Measurements from ENCODE around the gene SLC6A12. TPM values are rescaled to one million over a fixed set of nuclear protein-coding genes. Genes with fewer than 3 reads are reported as not detected.

Gene SLC6A12
- polyA plus RNA-seq, 1 of the 3 experiments (the other 2 are of a cell fraction) = 0.02 TPM

DNA sequence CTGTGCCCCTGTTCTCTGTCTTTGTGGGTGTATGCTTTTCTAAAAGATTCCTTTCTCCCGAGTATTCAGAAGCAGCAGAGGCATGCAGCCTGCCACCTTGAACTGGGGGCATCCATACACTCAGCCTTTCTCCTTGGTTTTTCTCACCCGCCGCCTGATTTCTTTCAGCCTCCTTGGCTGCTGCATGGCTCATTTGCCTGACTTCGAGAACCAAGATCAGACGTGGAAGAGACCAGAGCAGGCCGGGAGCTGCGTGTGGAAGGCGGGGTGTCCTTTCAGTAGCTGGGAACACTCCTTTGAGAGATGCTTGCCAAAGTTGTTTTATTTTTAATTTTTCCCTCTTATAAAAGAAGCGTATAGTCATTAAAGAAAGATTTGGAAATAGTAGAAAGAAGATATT lies 53.1 kb downstream of the SLC6A12 start:
- Histone ChIP-seq H3K9me3 (no peaks in the 10 kb centered on the region), H3K4me3 (ENCODE audit: low read depth in 2 of 2, low read length in 1 of 2) (no peak overlapping the region), H3K9ac (no peak overlapping the region), H2AFZ (ENCODE audit: low read depth) (no peak overlapping the region), H3K9me2 (no peaks in the 10 kb centered on the region), H3K79me2 (ENCODE audit: insufficient read depth) (no peaks in the 10 kb centered on the region), H4K20me1 (ENCODE audit: insufficient read depth) (no peaks in the 10 kb centered on the region), H3K4me2 (no peak overlapping the region), H3K36me3 (replicated peaks in 1 of 2; ENCODE audit: control insufficient read depth in 1 of 2, insufficient read depth in 2 of 2, low read length in 1 of 2) (no peaks in the 10 kb centered on the region), H3K4me1 (ENCODE audit: control insufficient read depth in 1 of 2, insufficient read depth in 2 of 2, low read depth in 1 of 2, low read length in 1 of 2) (peaks cover 0 to 7% of the 10 kb centered on the region in 2 experiments; a peak in 1 of 4 replicates), H3K27ac (ENCODE audit: low read depth in 2 of 2, low read length in 1 of 2) (no peak overlapping the region), H3K27me3 (ENCODE audit: insufficient read depth) (no peaks in the 10 kb centered on the region), H3F3A (replicated peaks; ENCODE audit: insufficient read depth) (no peaks in the 10 kb centered on the region)
- 72% methylated on average over 9 of the region's 9 CpGs for WGBS (ENCODE audit: low lambda C conversion rate)
- TF ChIP-seq, protein P1, sequence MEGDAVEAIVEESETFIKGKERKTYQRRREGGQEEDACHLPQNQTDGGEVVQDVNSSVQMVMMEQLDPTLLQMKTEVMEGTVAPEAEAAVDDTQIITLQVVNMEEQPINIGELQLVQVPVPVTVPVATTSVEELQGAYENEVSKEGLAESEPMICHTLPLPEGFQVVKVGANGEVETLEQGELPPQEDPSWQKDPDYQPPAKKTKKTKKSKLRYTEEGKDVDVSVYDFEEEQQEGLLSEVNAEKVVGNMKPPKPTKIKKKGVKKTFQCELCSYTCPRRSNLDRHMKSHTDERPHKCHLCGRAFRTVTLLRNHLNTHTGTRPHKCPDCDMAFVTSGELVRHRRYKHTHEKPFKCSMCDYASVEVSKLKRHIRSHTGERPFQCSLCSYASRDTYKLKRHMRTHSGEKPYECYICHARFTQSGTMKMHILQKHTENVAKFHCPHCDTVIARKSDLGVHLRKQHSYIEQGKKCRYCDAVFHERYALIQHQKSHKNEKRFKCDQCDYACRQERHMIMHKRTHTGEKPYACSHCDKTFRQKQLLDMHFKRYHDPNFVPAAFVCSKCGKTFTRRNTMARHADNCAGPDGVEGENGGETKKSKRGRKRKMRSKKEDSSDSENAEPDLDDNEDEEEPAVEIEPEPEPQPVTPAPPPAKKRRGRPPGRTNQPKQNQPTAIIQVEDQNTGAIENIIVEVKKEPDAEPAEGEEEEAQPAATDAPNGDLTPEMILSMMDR (IDR thresholded peaks at IDR 0.05) = no peak
- TF ChIP-seq MEF2A (IDR thresholded peaks at IDR 0.05; ENCODE audit: borderline replicate concordance, low read depth) (no peak), RXRA (IDR thresholded peaks at IDR 0.05; ENCODE audit: borderline replicate concordance, low read depth) (no peak), TEAD4 (IDR thresholded peaks at IDR 0.05; ENCODE audit: borderline replicate concordance, insufficient read depth) (no peak), JUND (IDR thresholded peaks at IDR 0.05) (no peak), NFIC (IDR thresholded peaks at IDR 0.05; ENCODE audit: borderline replicate concordance) (no peak), FOXJ3 (CRISPR knock-in tag; IDR thresholded peaks at IDR 0.05) (no peak), TCF12 (IDR thresholded peaks at IDR 0.05) (no peak), TAF1 (IDR thresholded peaks at IDR 0.05; ENCODE audit: borderline replicate concordance, low read depth, low read length) (no peak), RAD21 (IDR thresholded peaks at IDR 0.05; ENCODE audit: low read length) (no peak), POLR2AphosphoS5 (IDR thresholded peaks at IDR 0.05; ENCODE audit: low read depth, low read length) (no peak), NRF1 (IDR thresholded peaks at IDR 0.05; ENCODE audit: low read depth, low read length) (no peak), FOXM1 (IDR thresholded peaks at IDR 0.05; ENCODE audit: low read depth) (no peak), USF1 (IDR thresholded peaks at IDR 0.05; ENCODE audit: borderline replicate concordance, low read depth) (no peak), GABPA (IDR thresholded peaks at IDR 0.05; ENCODE audit: low read depth) (no peak)
- TF ChIP-seq, protein P2, sequence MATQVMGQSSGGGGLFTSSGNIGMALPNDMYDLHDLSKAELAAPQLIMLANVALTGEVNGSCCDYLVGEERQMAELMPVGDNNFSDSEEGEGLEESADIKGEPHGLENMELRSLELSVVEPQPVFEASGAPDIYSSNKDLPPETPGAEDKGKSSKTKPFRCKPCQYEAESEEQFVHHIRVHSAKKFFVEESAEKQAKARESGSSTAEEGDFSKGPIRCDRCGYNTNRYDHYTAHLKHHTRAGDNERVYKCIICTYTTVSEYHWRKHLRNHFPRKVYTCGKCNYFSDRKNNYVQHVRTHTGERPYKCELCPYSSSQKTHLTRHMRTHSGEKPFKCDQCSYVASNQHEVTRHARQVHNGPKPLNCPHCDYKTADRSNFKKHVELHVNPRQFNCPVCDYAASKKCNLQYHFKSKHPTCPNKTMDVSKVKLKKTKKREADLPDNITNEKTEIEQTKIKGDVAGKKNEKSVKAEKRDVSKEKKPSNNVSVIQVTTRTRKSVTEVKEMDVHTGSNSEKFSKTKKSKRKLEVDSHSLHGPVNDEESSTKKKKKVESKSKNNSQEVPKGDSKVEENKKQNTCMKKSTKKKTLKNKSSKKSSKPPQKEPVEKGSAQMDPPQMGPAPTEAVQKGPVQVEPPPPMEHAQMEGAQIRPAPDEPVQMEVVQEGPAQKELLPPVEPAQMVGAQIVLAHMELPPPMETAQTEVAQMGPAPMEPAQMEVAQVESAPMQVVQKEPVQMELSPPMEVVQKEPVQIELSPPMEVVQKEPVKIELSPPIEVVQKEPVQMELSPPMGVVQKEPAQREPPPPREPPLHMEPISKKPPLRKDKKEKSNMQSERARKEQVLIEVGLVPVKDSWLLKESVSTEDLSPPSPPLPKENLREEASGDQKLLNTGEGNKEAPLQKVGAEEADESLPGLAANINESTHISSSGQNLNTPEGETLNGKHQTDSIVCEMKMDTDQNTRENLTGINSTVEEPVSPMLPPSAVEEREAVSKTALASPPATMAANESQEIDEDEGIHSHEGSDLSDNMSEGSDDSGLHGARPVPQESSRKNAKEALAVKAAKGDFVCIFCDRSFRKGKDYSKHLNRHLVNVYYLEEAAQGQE (IDR thresholded peaks at IDR 0.05; ENCODE audit: low read depth, low read length) = no peak
- TF ChIP-seq, protein P3, sequence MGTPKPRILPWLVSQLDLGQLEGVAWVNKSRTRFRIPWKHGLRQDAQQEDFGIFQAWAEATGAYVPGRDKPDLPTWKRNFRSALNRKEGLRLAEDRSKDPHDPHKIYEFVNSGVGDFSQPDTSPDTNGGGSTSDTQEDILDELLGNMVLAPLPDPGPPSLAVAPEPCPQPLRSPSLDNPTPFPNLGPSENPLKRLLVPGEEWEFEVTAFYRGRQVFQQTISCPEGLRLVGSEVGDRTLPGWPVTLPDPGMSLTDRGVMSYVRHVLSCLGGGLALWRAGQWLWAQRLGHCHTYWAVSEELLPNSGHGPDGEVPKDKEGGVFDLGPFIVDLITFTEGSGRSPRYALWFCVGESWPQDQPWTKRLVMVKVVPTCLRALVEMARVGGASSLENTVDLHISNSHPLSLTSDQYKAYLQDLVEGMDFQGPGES (IDR thresholded peaks at IDR 0.05; ENCODE audit: low read depth, low read length) = no peak
- CTCF ChIA-PET = interaction anchor here (1.5 to 2.4 kb wide), 2 partner anchors 8 to 13 kb away, joined by 4 to 9 read pairs; no protein-coding TSS in a partner anchor
- DNase-seq = no peak
- POLR2A ChIA-PET = no interaction called here
